Panc1 (cell line): ENCODE data around the gene CCM2. TPM values are rescaled to one million over a fixed set of nuclear protein-coding genes. Genes with fewer than 3 reads are reported as not detected.

ENCODE experiments used
- ATAC-seq: fragments of 200-7000 bp; cut with Tn5 transposase; 2 replicates; pipeline ENCODE4 v1.9.1; 2020; ENCODE audit warnings: mild to moderate bottlenecking, moderate library complexity
- BruUV-seq: library from RNA; stranded (reverse); fragments of 400-500 nt; replicated peaks from 2 replicates; lab custom pipeline; 2021; lab: Mats Ljungman, UMichigan
- CTCF ChIA-PET: fragments of 300-600 bp; sonication (Branson Sonifier 250); formaldehyde crosslinking; loops from one replicate; lab custom pipeline; 2022; ENCODE audit warnings: antibody characterized with exemption; lab: Charles Lee
- POLR2A ChIA-PET: fragments of 300-600 bp; sonication (Branson Sonifier 250); formaldehyde crosslinking; loops from one replicate; lab custom pipeline; 2022; ENCODE audit warnings: antibody characterized with exemption; lab: Charles Lee
- DNase-seq: peaks from one replicate; pipeline ENCODE4 v3.0.0-alpha.2; 2010; ENCODE audit warnings: low read depth, low spot score
- H3K27ac ChIP-seq: 2 replicates; pipeline ENCODE4 v1.5.1; 2011; ENCODE audit warnings: mild to moderate bottlenecking, low read length, inconsistent platforms
- H3K27me3 ChIP-seq: fragments of 200-500 bp; sonication (Bioruptor generic); 2 replicates; pipeline ENCODE4 v1.6.0; 2014; ENCODE audit warnings: low read length, inconsistent platforms; ENCODE audit not compliant: control insufficient read depth, insufficient read depth
- H3K36me3 ChIP-seq: fragments of 200-500 bp; sonication (Bioruptor generic); 2 replicates; pipeline ENCODE4 v1.5.1; 2014; ENCODE audit warnings: inconsistent platforms, mild to moderate bottlenecking, low read length, moderate library complexity; ENCODE audit not compliant: control insufficient read depth, insufficient read depth
- H3K4me1 ChIP-seq: 2 replicates; pipeline ENCODE4 v1.5.1; 2011; ENCODE audit warnings: inconsistent platforms, mild to moderate bottlenecking, low read length, moderate library complexity; ENCODE audit not compliant: control insufficient read depth, insufficient read depth
- H3K4me3 ChIP-seq, 2 experiments: 2 replicates each; pipeline ENCODE4 v1.5.1; 2011 to 2012; ENCODE audit warnings: low read depth in 2 of 2, low read length in 2 of 2, mild to moderate bottlenecking in 2 of 2, inconsistent platforms in 1 of 2, moderate library complexity in 1 of 2
- H3K9me3 ChIP-seq: fragments of 200-500 bp; sonication (Bioruptor generic); 2 replicates; pipeline ENCODE4 v1.5.1; 2014; ENCODE audit warnings: low read depth, mild to moderate bottlenecking, inconsistent platforms, low read length, moderate library complexity; ENCODE audit not compliant: control insufficient read depth, insufficient read depth
- CTCF ChIP-seq: fragments of 450-650 bp; IDR thresholded peaks from 2 replicates; pipeline ENCODE4 v1.5.1; 2017; ENCODE audit warnings: mild to moderate bottlenecking
- POLR2AphosphoS5 ChIP-seq: IDR thresholded peaks from 2 replicates; pipeline ENCODE4 v1.6.1; 2012; ENCODE audit warnings: mild to moderate bottlenecking, low read depth, low read length, moderate library complexity
- REST ChIP-seq, 2 experiments: IDR thresholded peaks; 2 replicates each; pipeline ENCODE4 v1.6.1; 2011 to 2012; ENCODE audit warnings: low read depth in 2 of 2, control low read depth in 1 of 2, low read length in 1 of 2, mild to moderate bottlenecking in 1 of 2, moderate library complexity in 1 of 2; ENCODE audit not compliant: insufficient read depth in 1 of 2
- SIN3A ChIP-seq: IDR thresholded peaks from 2 replicates; pipeline ENCODE4 v1.6.1; 2012; ENCODE audit warnings: low read depth, mild to moderate bottlenecking, low read length, moderate library complexity, borderline replicate concordance; ENCODE audit not compliant: insufficient read depth
- TCF7L2 ChIP-seq: IDR thresholded peaks from 2 replicates; pipeline ENCODE4 v1.6.1; 2011; ENCODE audit warnings: mild to moderate bottlenecking, low read depth, low read length, inconsistent platforms
- in situ Hi-C: cut with HindIII; loops from 2 replicates; pipeline ENCODE4 v1.10.0; 2016; ENCODE audit warnings: low sequenced_read_pairs, low pct_unique_long_range_greater_than_20kb
- intact Hi-C: fragments of 100-400 bp; cut with micrococcal nuclease; formaldehyde crosslinking; loops from one replicate; pipeline ENCODE4 v1.10.0; 2022; ENCODE audit not compliant: unreplicated experiment
- total RNA-seq: library from RNA; stranded (reverse); gene quantifications from one replicate; pipeline ENCODE4 v1.2.1, GENCODE V29; 2021; ENCODE audit not compliant: unreplicated experiment

The CCM2 gene
- total RNA-seq, 1 experiment from 2014 or later: 97.1 TPM

- Histone ChIP-seq H3K4me1 (no peaks in the 10 kb centered on the region), H3K27me3 (no peaks in the 10 kb centered on the region), H3K27ac (no peak overlapping the region), H3K4me3 (no peak overlapping the region), H3K9me3 (no peaks in the 10 kb centered on the region), H3K36me3 (0 out of 2 replicates have a peak, but pooled peaks cover 2% of the 10 kb centered on the region)
- in situ Hi-C loops: no loop called here
- no peak for DNase-seq
- ATAC-seq: no peak
- no TSS peak for BruUV-seq
- intact Hi-C loops: loop anchor here (10.0 kb wide), 1 partner anchor 1388 kb away; no protein-coding TSS in a partner anchor
- TF ChIP-seq SIN3A (no peak), CTCF (no peak), POLR2AphosphoS5 (no peak), REST (IDR thresholded peaks at IDR 0.05; ENCODE audit: insufficient read depth in 1 of 2, low read depth in 2 of 2, low read length in 1 of 2) (no peak)
- ChIA-PET CTCF (interaction anchor here (0.5 kb wide), 1 partner anchor 71 kb away, joined by 7 read pairs; no protein-coding TSS in a partner anchor), POLR2A (no interaction called here)
These were observed 36.3 kb downstream of the CCM2 start for GRCh38 chr7:45036317-45036716.

GRCh38 chr7:45036796-45037195, 36.8 kb downstream of the CCM2 start:
- POLR2A ChIA-PET: no interaction called here
- no TSS peak for BruUV-seq

More at GRCh38 chr7:45036796-45037195, 36.8 kb downstream of the CCM2 start:
- DNase-seq (no peak), ATAC-seq (no peak)
- Histone ChIP-seq H3K4me3 (no peak overlapping the region), H3K9me3 (no peaks in the 10 kb centered on the region), H3K36me3 (0 out of 2 replicates have a peak, but pooled peaks cover 2% of the 10 kb centered on the region), H3K27ac (no peak overlapping the region), H3K4me1 (no peaks in the 10 kb centered on the region), H3K27me3 (no peaks in the 10 kb centered on the region)
- CTCF ChIA-PET: no interaction called here
- intact Hi-C loops (loop anchor here (10.0 kb wide), 1 partner anchor 1388 kb away; no protein-coding TSS in a partner anchor), in situ Hi-C loops (no loop called here)
- TF ChIP-seq SIN3A (no peak), TCF7L2 (no peak), CTCF (no peak), REST (IDR thresholded peaks at IDR 0.05; ENCODE audit: insufficient read depth in 1 of 2, low read depth in 2 of 2, low read length in 1 of 2) (no peak), POLR2AphosphoS5 (no peak)
